Kidney (tissue), 14 donors: ENCODE results near the gene RGL1. TPM values are rescaled to one million over a fixed set of nuclear protein-coding genes. Genes with fewer than 3 reads are reported as not detected.
A peak's percentile ranks its signal among the peaks of the same experiment; 100 is the strongest.

ENCODE experiments used
- DNase-seq, 5 donors: peaks; one replicate each; pipeline ENCODE4 v3.0.0-alpha.2; 2013 to 2020
- FAIRE-seq: peaks from 2 replicates; lab custom pipeline; 2012; peaks lifted over from hg19 to GRCh38; lab: Jason Lieb, UNC
- H3K27ac ChIP-seq, 2 donors: one replicate each; pipeline ENCODE4 v1.7.0; 2013; ENCODE audit warnings: low read depth in 2 of 2, low read length in 2 of 2, inconsistent platforms in 1 of 2
- H3K27me3 ChIP-seq: one replicate; pipeline ENCODE4 v1.7.1; 2013; ENCODE audit warnings: low read length, inconsistent platforms; ENCODE audit not compliant: control insufficient read depth, insufficient read depth
- H3K36me3 ChIP-seq, 3 donors: one replicate each; pipeline versions ENCODE4 v1.7.0 to v1.7.1; 2013; ENCODE audit warnings: low read length in 3 of 3, control low read depth in 1 of 3, inconsistent platforms in 1 of 3; ENCODE audit not compliant: insufficient read depth in 3 of 3, control insufficient read depth in 2 of 3
- H3K4me1 ChIP-seq, 3 donors: one replicate each; pipeline versions ENCODE4 v1.7.0 to v1.7.1; 2013; ENCODE audit warnings: low read length in 3 of 3, inconsistent platforms in 1 of 3, low read depth in 1 of 3; ENCODE audit not compliant: control insufficient read depth in 2 of 3, insufficient read depth in 2 of 3
- H3K4me3 ChIP-seq, 3 donors: one replicate each; pipeline versions ENCODE4 v1.7.0 to v1.8.1; 2013; ENCODE audit warnings: low read length in 3 of 3, control low read depth in 1 of 3, inconsistent platforms in 1 of 3
- H3K9ac ChIP-seq, 3 donors: one replicate each; pipeline versions ENCODE4 v1.7.0 to v1.7.1; 2013; ENCODE audit warnings: low read length in 3 of 3, control low read depth in 1 of 3, inconsistent platforms in 1 of 3
- H3K9me3 ChIP-seq, 3 donors: one replicate each; pipeline versions ENCODE4 v1.7.0 to v1.7.1; 2013; ENCODE audit warnings: low read length in 3 of 3, control low read depth in 1 of 3, inconsistent platforms in 1 of 3; ENCODE audit not compliant: control insufficient read depth in 2 of 3, insufficient read depth in 1 of 3
- CTCF ChIP-seq: IDR thresholded peaks from 3 replicates; pipeline ENCODE4 v1.5.1; 2012; ENCODE audit warnings: mild to moderate bottlenecking, moderate library complexity, borderline replicate concordance; ENCODE audit not compliant: insufficient read depth; ENCODE audit errors: extremely low read depth
- intact Hi-C: fragments of 100-400 bp; cut with DNase I; formaldehyde crosslinking; loops from one replicate; pipeline ENCODE4 v1.11.1; 2022
- polyA plus RNA-seq: library from polyadenylated mRNA; stranded (reverse); fragments of 350-450 nt; fragmentation: Illumina TruSeq; extraction: RNeasy Lipid Tissue Mini Kit (QIAGEN cat#74804); gene quantifications from one replicate; pipeline ENCODE4 v1.2.3, GENCODE V29; 2014; ENCODE audit warnings: low read depth, low replicate concordance; ENCODE audit not compliant: insufficient read depth
- total RNA-seq: library from RNA; stranded (reverse); fragmentation: NEBNext Ultra II Directional; extraction: Animal tissue kit (Norgen Biotek cat#: 25700); gene quantifications from one replicate; pipeline ENCODE4 v1.2.1, GENCODE V29; 2021
- donor health status: control.
- donor health status: control.
- donor health status: control.
- donor health status: control.
- donor health status: control.
- donor health status: DM: yes; HTN: yes; CAD: no.
- donor health status: Normal renal cell carcinoma (clear cell type).

The RGL1 gene
- total and polyA plus RNA-seq, 2 donors from 2014 or later: 17.3 to 30.7 TPM

DNA sequence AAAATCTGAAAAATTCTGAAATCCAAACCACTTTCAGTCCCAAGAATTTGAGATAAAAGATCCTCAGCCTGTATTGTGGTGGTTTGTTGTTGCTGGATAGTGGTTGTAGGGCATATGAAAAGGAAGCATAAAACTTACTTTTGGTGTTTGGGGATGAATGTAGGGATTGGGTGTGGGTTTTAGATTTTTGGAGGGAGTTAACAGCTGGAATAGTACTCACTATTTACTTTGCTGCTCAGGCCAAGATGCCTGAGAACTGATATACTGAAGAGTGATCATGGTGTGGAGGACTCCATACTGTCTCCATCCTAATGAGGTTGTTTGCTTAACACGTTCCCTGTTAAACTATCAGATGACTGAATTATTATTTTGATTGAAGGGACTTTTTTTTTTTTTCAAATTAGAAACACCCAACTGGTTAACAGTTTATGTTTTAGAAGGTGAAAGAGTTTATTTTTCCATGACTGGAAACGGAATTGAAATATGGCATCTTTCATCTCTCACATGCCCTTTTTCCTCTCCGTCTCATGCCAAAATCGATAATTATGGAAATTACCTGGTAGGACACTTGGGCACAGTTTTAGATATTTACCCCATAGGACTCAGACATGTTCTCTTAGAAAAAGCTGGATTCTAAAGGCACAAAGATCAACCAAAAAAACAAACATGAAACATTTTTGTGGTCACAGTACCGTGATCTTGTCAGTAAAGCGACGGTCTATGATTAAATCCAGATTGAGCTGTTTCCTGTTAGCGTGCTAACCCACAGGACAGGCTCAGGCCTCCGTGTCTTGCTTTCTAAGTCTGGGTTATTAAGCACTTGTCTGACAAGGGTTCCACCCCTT, 37.3 kb downstream of the RGL1 start:
- Histone ChIP-seq H3K9ac (peak overlapping the region in 1 of 3 donors; percentile 39), H3K27ac (peak overlapping the region; percentile 20 to 88)
- peak in 3 of 5 donors; percentile 35 to 89 (median 83) for DNase-seq

DNA sequence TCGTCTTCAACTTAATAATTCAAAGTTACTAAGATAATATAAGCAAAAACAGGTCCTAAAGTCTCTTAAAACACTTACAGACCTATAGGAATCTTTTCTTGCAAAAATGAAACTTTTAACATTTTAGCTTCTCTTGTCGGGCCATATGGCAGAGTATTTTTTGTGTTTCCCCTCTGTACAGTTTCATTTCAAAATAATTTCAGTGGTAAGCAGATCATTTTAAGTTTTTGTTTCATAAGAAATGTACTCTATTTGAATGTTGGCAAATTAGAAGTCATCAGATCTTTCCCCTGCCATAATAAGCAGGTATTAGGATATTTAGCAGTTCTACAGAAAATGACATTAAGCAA, 37.9 kb downstream of the RGL1 start:
- peak overlapping the region in 1 of 3 donors; percentile 39 for H3K9ac ChIP-seq
- no peaks in the 10 kb centered on the region for H3K9me3 ChIP-seq
- peak overlapping the region in 2 of 3 donors; percentile 14 to 37 for H3K4me3 ChIP-seq
- DNase-seq (no peak), FAIRE-seq (no peak)
- H3K36me3 ChIP-seq: no peaks in the 10 kb centered on the region
- no peak for TF ChIP-seq CTCF
- peak overlapping the region; percentile 20 to 88 for H3K27ac ChIP-seq
- intact Hi-C loops: no loop called here
- H3K27me3 ChIP-seq: no peaks in the 10 kb centered on the region
- H3K4me1 ChIP-seq: peaks cover 6 to 34% (median 11%) of the 10 kb centered on the region in 3 donors

More for the DNA sequence above, 37.3 kb downstream of the RGL1 start:
- H3K27me3 ChIP-seq: no peaks in the 10 kb centered on the region
- peaks cover 6 to 29% (median 11%) of the 10 kb centered on the region in 3 donors for H3K4me1 ChIP-seq
- TF ChIP-seq CTCF: no peak
- no peaks in the 10 kb centered on the region for H3K36me3 ChIP-seq
- intact Hi-C loops: no loop called here
- no peaks in the 10 kb centered on the region for H3K9me3 ChIP-seq
- H3K4me3 ChIP-seq: peak overlapping the region in 2 of 3 donors; percentile 14 to 37
- FAIRE-seq: no peak

DNA sequence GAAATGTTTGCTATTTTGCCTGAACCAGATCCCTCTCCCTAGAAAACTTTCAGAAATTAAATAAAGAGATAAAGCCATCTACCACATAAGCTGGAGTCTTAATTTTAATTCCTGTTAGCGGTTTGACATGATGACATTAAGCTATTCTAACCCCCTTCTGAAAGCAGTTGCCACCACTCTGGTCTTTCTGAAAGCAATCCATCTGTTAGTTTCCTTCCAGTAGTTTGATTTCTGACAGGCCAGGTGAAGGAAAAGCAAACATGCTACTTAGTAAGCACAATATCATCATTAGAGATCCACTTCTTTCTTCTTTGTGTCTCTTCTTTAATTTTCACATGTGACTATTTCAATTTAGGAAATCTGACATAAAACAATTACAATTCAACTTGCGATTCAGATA, 39.9 kb downstream of the RGL1 start:
- no peak overlapping the region for H3K9ac ChIP-seq
- peaks cover 6 to 28% (median 11%) of the 10 kb centered on the region in 3 donors for H3K4me1 ChIP-seq
- FAIRE-seq: no peak
- H3K9me3 ChIP-seq: no peaks in the 10 kb centered on the region
- no peak for TF ChIP-seq CTCF
- intact Hi-C loops: no loop called here
- no peak overlapping the region for H3K4me3 ChIP-seq
- H3K27me3 ChIP-seq: no peaks in the 10 kb centered on the region
- no peak for DNase-seq
- H3K27ac ChIP-seq: no peak overlapping the region
- H3K36me3 ChIP-seq: no peaks in the 10 kb centered on the region
